GM19193 (cell line): ENCODE results near the gene COLGALT1.
A peak's percentile ranks its signal among the peaks of the same experiment; 100 is the strongest.

Experiments used
- POLR2A ChIP-seq: IDR thresholded peaks from 4 replicates; pipeline ENCODE4 v1.6.1; 2011; ENCODE audit not compliant: insufficient read depth, insufficient read length; ENCODE audit errors: extremely low read depth

Gene COLGALT1

DNA sequence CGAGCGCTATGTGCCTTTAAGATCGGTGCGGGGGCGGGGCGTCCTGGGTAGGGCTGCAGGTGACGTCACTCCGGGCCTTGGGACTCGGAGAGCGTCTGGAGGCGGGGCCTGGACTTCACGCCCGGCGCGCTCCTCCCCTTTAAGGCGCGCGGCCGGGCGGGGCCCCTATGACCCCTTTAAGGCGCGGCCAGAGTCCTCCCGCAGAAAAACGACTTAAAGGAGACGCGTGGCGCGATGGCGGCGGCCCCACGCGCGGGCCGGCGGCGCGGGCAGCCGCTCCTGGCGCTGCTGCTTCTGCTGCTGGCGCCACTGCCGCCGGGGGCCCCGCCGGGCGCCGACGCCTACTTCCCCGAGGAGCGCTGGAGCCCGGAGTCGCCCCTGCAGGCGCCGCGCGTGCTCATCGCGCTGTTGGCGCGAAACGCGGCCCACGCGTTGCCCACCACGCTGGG, at the start of gene COLGALT1:
TSS of gene COLGALT1 (plus strand) at position 170 of the 449 bp plus-strand sequence. CDS start at position 235, 65 bp downstream.
- peak; percentile 58 for TF ChIP-seq POLR2A

DNA sequence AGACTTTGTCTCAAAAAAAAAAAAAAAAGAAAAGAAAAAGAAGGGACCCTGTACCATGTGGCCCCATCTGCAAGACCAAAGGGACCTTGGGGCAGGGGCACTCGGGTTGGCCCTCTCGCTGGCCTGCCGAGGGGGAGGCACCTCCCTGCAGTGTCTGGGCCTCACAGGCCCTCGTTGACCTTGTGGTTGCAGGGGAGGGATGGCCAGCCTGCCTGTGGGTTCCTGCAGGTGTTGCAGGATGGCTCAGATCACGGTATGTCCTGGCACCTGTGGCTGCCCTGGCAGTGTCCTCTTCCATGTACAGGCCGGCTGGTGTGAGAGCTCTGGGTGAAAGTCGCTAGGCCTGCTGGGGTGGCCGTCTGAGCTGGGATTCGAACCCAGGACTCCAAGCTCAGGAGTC, 48.7 kb upstream of the COLGALT1 start:
- no peak for TF ChIP-seq POLR2A

DNA sequence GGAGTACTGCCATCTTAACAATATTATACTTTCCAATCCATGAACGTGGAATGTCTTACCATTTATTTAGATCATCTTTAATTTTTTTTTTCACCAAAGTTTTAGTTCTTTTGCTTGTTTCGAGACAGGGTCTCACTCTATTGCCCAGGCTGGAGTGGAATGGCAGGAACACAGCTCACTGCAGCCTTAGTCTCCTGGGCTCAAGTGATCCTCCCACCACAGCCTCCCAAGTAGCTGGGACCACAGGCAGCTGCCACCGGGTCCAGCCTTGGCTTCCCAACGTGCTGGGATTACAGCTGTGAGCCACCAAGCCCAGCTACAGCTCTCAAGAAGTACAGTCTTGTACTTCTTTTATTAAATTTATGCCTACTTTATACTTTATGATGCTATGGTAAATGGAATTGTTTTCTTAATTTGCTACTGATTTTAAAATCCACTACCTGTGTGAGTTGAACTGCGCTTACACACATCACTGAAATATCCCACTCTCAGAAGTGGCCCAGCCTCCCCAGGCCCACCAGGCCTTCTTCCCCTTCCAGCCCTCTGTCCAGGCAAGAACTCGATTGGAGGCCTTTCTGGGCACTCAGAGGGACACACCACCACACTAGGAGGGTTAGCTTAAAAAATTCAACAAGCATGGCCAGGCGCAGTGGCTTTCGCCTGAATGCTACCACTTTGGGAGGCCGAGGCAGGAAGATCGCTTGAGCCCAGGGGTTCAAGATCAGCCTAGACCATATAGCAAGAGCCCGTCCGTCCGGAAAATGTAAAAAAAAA, 45.0 kb upstream of the COLGALT1 start:
- TF ChIP-seq POLR2A, result no peak

DNA sequence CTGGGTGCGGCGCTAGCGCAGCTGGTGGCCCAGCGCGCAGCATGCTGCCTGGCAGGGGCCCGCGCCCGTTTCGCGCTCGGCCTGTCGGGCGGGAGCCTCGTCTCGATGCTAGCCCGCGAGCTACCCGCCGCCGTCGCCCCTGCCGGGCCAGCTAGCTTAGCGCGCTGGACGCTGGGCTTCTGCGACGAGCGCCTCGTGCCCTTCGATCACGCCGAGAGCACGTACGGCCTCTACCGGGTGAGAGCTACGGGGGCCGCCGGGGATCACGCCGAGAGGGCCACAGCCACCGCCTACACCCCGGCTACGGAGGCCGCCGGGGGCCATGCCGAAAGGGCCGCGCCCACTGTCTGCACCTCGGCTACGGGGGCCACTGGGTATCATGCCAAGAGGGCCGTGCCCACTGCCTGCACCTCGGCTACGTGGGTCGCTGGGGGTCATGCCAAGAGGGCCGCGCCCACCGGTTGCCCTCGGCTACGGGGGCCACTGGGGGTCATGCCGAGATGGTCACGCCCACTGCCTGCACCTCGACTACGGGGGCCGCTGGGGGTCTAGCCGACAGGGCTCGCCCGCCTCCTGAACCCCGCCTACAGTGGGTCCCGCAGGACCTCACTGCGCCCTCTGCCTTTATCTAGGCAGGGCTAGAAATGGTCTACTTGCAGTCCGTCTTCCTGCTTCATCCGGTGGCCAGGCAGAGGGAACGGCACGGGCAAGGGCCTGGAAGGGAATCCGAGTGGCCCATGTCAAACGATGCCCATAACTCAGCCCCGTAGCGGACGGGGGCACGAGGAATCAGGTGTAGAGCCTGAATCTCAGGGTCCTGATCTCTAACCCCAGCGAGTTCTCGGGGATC, 43.5 kb upstream of the COLGALT1 start:
- peak; percentile 41 for TF ChIP-seq POLR2A

DNA sequence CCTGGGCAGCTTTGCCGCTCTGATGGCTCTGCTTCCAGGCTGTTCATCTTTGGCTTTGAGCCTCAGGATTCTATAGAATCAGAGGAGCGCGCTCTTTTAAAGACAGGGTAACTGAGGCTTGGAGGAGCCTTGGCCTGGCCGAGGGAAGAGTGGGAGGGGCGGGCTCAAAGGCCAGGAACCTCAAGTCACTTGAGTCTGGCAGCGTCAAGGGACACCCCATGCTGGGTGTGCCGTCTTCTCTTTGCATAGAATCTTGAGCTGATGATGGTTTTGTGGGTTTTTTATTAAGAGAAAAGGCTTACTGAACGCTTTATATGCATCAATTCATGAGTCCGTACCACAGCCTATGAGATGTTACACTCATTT, 42.9 kb upstream of the COLGALT1 start:
- TF ChIP-seq POLR2A, result no peak

DNA sequence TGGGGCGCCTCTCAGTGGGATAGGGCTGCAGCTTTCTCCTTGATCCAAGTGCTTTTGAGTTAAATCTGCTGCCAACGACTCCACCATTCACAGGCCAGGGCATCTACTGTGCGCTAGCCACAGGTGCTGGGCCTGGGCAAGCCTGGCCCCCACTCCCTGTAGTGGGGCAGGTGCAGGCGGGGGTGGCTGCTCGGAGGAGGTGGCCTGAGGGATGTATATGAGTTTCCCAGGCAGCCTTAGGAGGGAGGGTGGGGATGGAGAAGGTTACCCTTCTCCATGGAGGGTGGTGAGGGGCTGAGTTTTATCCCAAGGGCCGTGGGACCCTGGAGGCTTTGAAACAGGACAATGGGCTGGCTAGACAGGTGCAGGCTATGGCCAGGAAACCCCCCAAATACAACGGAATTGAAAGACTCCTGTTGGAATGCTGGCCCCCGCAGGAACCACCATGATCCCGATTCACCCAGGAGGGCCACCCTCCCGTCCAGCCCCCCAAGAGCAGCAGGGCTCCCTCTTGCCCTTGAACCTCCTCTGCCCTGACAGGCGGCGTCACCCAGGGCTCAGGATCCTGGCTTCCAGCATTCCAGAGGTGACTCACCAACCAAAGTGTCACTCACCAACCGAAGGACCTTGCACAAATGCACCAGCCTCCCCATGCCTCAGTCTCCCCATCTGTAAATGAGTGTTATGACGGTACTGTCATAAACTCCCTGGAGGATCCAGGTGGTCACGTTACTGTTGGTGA, 39.9 kb upstream of the COLGALT1 start:
- no peak for TF ChIP-seq POLR2A

DNA sequence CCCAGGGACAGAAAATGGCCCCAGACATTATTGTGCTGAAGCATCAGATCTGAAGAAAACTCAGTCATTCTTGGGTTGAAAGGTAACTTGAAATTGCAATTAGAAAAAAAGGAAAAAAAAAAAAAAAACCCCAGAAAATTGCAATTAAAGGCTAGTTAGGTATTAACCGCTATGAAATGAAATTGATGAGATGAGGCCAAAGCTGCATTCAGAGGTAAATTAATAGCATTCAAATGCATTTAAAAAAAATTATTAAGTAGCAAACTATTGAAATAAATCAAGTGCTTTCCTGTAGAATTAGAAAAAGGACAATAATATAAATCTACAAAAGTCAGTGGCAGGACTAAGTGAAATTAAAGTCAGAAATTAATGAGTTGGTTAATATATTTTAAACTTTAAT, 37.6 kb upstream of the COLGALT1 start:
- TF ChIP-seq POLR2A, result no peak

DNA sequence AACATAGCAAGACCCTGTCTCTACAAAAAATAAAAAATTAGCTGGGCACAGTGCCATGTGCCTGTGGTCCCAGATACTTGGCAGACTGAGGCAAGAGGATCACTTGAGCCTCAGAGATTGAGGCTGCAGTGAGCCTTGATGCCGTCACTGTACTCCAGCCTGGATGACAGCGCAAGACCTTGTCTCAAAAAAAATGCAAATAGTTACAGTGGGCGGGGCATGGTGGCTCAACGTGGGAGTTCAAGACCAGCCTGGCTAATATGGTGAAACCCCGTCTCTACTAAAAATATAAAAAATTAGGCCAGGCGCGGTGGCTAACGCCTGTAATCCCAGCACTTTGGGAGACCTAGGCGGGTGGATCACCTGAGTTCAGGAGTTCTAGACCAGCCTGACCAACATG, 35.5 kb upstream of the COLGALT1 start:
- no peak for TF ChIP-seq POLR2A

DNA sequence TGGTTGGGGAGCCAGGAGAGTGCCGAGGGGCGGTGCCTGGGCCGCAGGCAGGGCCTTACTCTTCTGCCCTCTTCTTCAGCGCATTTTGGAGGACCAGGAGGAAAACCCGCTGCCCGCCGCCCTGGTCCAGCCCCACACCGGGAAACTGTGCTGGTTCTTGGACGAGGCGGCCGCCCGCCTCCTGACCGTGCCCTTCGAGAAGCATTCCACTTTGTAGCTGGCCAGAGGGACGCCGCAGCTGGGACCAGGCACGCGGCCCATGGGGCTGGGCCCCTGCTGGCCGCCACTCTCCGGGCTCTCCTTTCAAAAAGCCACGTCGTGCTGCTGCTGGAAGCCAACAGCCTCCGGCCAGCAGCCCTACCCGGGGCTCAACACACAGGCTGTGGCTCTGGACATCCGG, 34.6 kb upstream of the COLGALT1 start:
- TF ChIP-seq POLR2A, result no peak

DNA sequence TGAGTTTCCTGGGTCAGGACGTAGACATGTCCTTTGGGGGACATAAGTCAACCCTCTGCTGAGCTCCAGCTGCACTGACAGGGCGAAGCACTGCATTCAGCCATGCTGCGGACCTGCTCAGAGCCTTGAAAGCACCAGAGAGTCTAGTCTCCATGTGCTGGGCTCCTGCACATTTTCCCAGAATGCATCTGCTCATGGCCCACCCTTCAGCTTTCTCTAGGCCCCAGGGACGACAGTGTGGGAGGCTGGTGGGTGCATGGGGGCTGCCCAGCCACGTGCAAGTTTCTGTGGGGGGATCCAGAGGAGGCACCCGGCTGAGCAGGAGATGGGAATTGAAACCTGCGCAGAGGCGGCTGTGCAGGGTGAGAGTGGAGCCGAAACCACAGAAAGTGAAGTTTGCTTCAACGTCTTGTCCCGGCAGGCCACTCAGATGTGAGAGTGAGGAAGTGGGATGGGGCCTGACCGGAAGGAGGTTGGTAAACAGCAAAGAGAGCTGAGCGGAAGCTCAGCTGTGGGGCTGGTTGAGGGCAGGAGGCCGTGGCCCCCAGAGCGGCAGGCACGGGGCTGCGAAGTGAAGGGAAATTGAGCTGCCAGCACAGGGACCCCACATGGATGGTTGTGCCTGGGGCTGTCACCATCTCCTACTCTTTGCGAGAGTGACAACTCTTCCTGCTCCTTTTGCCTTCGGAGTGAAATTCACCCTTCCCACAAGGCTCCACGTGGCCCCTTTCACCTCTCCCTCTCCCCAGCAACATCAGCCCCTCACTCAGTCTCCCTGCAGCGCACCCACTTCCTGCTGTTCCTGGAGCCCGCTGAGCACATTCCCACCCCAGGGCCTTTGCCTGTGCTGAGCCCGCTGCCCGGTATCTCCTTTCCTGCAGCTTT, 32.2 kb upstream of the COLGALT1 start:
- TF ChIP-seq POLR2A, result peak; percentile 67

DNA sequence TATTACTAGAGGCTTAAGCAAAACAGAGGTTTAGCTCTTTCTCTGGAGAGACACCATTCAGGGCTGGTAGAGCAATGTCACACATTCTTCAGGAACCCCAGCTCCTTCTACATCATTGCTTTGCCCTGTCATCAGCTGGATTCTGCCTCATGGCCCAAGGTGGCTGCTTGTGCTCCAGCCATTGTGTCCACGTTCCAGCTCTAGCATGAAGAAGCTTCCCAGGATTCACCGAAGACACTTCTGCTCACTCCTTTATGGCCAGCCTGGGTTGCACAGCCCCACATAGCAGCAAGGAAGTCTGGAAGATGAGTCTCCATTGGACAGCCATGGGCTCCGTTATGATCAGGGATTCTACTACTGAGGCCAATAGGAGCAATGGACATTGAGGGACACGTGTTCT, 30.8 kb upstream of the COLGALT1 start:
- TF ChIP-seq POLR2A, result no peak

DNA sequence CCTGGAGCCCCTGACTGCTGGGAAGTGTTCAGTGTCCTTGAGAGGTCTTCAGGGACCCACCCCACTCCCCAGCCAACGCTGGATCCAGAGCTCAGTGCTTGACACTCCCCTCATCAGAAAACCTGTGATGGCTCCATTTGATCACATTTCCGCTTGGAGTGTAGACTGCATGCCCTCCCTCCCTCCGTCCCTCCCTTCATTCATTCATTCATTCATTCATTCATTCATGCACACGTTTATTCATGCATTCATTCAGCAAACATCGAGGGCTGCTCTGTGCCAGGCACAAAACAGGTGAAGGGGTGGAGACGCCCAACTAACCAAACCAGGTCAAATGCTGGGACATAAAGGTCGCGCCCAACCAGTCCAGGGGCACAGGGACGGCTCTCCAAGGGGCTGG, 30.3 kb upstream of the COLGALT1 start:
- no peak for TF ChIP-seq POLR2A

DNA sequence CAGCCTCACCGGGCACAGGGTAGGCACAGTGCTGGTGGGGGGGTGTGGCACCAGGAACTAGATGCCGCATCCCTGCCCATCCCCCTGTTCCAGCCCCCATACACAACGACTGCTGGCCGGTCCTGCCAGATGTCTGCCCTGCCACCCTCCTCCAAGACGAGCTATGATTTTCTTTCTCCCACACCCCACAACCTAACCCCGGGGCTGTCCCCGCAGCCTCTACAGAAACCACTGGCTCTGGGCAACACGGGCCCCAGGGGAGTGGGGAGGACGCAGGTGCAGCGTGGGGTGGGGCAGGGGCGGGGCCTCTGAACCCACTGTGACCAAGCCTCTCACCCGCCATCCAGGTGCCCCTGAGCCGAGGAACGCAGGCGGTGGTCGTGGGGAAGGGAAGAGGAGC, 28.5 kb upstream of the COLGALT1 start:
- peak; percentile 31 for TF ChIP-seq POLR2A

DNA sequence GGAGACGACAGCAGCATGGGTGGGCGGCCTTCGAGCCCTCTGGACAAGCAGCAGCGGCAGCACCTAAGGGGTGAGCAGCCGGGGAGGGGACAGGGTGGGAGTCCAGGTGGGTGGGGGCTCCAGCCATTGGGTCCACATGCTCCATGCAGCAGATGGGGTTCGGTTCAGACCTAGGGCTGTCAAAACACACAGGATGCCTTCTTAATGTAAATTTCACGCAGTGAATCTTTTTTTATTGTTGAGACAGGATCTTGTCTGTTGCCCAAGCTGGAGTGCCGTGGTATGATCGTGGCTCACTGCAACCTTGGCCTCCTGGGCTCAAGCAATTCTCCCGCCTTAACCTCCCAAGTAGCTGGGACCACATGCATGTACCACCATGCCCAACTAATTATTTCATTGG, 28.1 kb upstream of the COLGALT1 start:
- no peak for TF ChIP-seq POLR2A

DNA sequence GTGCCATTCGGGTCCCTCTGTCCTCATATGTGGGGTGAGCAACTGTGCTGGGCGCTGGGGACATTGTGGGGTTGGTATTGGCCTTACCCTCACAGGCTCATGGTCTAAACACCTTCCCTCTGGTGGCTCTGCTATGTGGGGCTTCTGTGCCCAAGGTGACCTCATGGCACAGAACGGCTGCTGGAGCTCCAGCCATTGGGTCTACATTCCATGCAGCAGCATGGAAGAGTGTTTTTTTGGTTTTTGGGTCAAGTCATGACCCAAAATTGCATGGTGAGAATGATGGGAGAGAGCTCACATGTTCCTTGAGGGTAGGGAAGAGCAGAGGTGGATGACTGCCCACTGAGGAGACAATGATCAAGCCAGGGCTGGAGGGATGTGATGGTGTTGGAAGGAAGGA, 26.8 kb upstream of the COLGALT1 start:
- TF ChIP-seq POLR2A, result no peak
